HEK293 (cell line): Measurements from ENCODE around the gene PPP1R14C.
A peak's percentile ranks its signal among the peaks of the same experiment; 100 is the strongest.

ENCODE experiments used
- CTCF ChIA-PET: fragments of 350-600 bp; formaldehyde crosslinking; extraction: SDS; loops from one replicate; lab custom pipeline; 2021; ENCODE audit warnings: antibody characterized with exemption; lab: Yijun Ruan, JAX
- POLR2A ChIA-PET: fragments of 300-600 bp; formaldehyde crosslinking; extraction: SDS; loops from one replicate; lab custom pipeline; 2020; ENCODE audit warnings: antibody characterized with exemption, inconsistent platforms; lab: Yijun Ruan, JAX
- H3K27ac ChIP-seq: fragments of 200-500 bp; sonication (Bioruptor generic); 2 replicates; pipeline ENCODE4 v1.5.1; 2014; ENCODE audit warnings: low read depth, low read length, control low read depth, inconsistent platforms; ENCODE audit errors: extremely low read depth
- H3K36me3 ChIP-seq, 2 experiments: fragments of 200-500 bp in 1 of 2; sonication (Bioruptor generic) in 1 of 2; 1 replicate in 1 of 2; 2 replicates in 1 of 2; pipeline ENCODE4 v1.5.1; 2014 to 2017; ENCODE audit warnings: inconsistent platforms in 2 of 2, low read length in 2 of 2; ENCODE audit not compliant: control insufficient read depth in 2 of 2, insufficient read depth in 1 of 2
- H3K4me1 ChIP-seq: fragments of 200-500 bp; sonication (Bioruptor generic); 2 replicates; pipeline ENCODE4 v1.5.1; 2014; ENCODE audit warnings: mild to moderate bottlenecking, low read length, inconsistent platforms; ENCODE audit not compliant: control insufficient read depth, insufficient read depth
- H3K4me3 ChIP-seq: 2 replicates; pipeline ENCODE4 v1.5.1; 2011; ENCODE audit warnings: low read depth, mild to moderate bottlenecking, control low read depth, low read length, moderate library complexity
- H3K9me3 ChIP-seq: fragments of 200-500 bp; sonication (Bioruptor generic); 2 replicates; pipeline ENCODE4 v1.5.1; 2014; ENCODE audit warnings: low read depth, low read length, inconsistent platforms; ENCODE audit not compliant: control insufficient read depth, insufficient read depth
- OSR2 ChIP-seq: fragments of 450-650 bp; formaldehyde crosslinking; IDR thresholded peaks from 2 replicates; pipeline ENCODE4 v1.5.1; 2016; ENCODE audit warnings: missing biosample characterization, missing genetic modification characterization
- PRDM1 ChIP-seq: fragments of 450-650 bp; formaldehyde crosslinking; IDR thresholded peaks from 2 replicates; pipeline ENCODE4; 2016; ENCODE audit warnings: missing biosample characterization, missing genetic modification characterization
- SETDB1 ChIP-seq: IDR thresholded peaks from one replicate; pipeline ENCODE4 v1.6.1; 2017; ENCODE audit warnings: mild to moderate bottlenecking, low read length, moderate library complexity, mixed read lengths; ENCODE audit not compliant: insufficient read length
- TCF7L2 ChIP-seq: IDR thresholded peaks from 2 replicates; pipeline ENCODE4 v1.6.1; 2011; ENCODE audit warnings: low read depth, mild to moderate bottlenecking, inconsistent platforms, low read length, moderate library complexity, borderline replicate concordance
- ZBTB17 ChIP-seq: fragments of 450-650 bp; formaldehyde crosslinking; IDR thresholded peaks from 2 replicates; pipeline ENCODE4 v1.5.1; 2016; ENCODE audit warnings: missing biosample characterization, missing genetic modification characterization
- ZBTB7A ChIP-seq: fragments of 450-650 bp; formaldehyde crosslinking; IDR thresholded peaks from 2 replicates; pipeline ENCODE4 v1.5.1; 2016; ENCODE audit warnings: low read depth, missing biosample characterization, missing genetic modification characterization
- ZFHX2 ChIP-seq: fragments of 450-650 bp; formaldehyde crosslinking; conservative IDR thresholded peaks from 2 replicates; pipeline ENCODE4 v1.5.1; 2016; ENCODE audit warnings: missing biosample characterization, missing genetic modification characterization
- ZIC2 ChIP-seq: fragments of 450-650 bp; formaldehyde crosslinking; IDR thresholded peaks from 2 replicates; pipeline ENCODE4 v1.5.1; 2016; ENCODE audit warnings: missing biosample characterization, missing genetic modification characterization
- ZNF184 ChIP-seq: fragments of 450-650 bp; IDR thresholded peaks from 2 replicates; pipeline ENCODE4 v1.5.1; 2018; ENCODE audit warnings: missing biosample characterization, mild to moderate bottlenecking, missing genetic modification characterization
- ZNF311 ChIP-seq: fragments of 450-650 bp; formaldehyde crosslinking; IDR thresholded peaks from 2 replicates; pipeline ENCODE4 v1.5.1; 2017; ENCODE audit warnings: missing biosample characterization, missing genetic modification characterization, borderline replicate concordance
- ZNF366 ChIP-seq: fragments of 450-650 bp; formaldehyde crosslinking; conservative IDR thresholded peaks from 2 replicates; pipeline ENCODE4 v1.5.1; 2016; ENCODE audit warnings: missing biosample characterization, missing genetic modification characterization
- ZNF433 ChIP-seq: fragments of 450-650 bp; formaldehyde crosslinking; IDR thresholded peaks from 2 replicates; pipeline ENCODE4 v1.5.1; 2016; ENCODE audit warnings: missing biosample characterization, missing genetic modification characterization, low read depth
- ZNF529 ChIP-seq: fragments of 450-650 bp; formaldehyde crosslinking; IDR thresholded peaks from 2 replicates; pipeline ENCODE4 v1.5.1; 2017; ENCODE audit warnings: missing genetic modification characterization, missing biosample characterization; ENCODE audit not compliant: insufficient replicate concordance
- ZNF558 ChIP-seq: fragments of 450-650 bp; formaldehyde crosslinking; IDR thresholded peaks from 2 replicates; pipeline ENCODE4 v1.5.1; 2016; ENCODE audit warnings: missing biosample characterization, missing genetic modification characterization
- ZNF585B ChIP-seq: fragments of 450-650 bp; formaldehyde crosslinking; IDR thresholded peaks from 2 replicates; pipeline ENCODE4 v1.5.1; 2016; ENCODE audit warnings: missing biosample characterization, missing genetic modification characterization
- ZNF621 ChIP-seq: fragments of 450-650 bp; formaldehyde crosslinking; IDR thresholded peaks from 2 replicates; pipeline ENCODE4 v1.5.1; 2017; ENCODE audit warnings: missing biosample characterization, missing genetic modification characterization
- ZNF624 ChIP-seq: fragments of 450-650 bp; formaldehyde crosslinking; IDR thresholded peaks from 2 replicates; pipeline ENCODE4 v1.5.1; 2017; ENCODE audit warnings: missing biosample characterization, missing genetic modification characterization
- ZNF76 ChIP-seq: fragments of 450-650 bp; formaldehyde crosslinking; IDR thresholded peaks from 2 replicates; pipeline ENCODE4; 2016; ENCODE audit warnings: low read depth, missing biosample characterization, missing genetic modification characterization, borderline replicate concordance
- ZNF768 ChIP-seq: fragments of 450-650 bp; formaldehyde crosslinking; IDR thresholded peaks from 2 replicates; pipeline ENCODE4 v1.5.1; 2018; ENCODE audit warnings: missing biosample characterization, mild to moderate bottlenecking, missing genetic modification characterization
- ZSCAN16 ChIP-seq: fragments of 450-650 bp; formaldehyde crosslinking; IDR thresholded peaks from 2 replicates; pipeline ENCODE4 v1.5.1; 2016; ENCODE audit warnings: missing biosample characterization, missing genetic modification characterization
- TF ChIP-seq, protein P1 (sequence below): fragments of 450-650 bp; formaldehyde crosslinking; IDR thresholded peaks from 2 replicates; pipeline ENCODE4 v1.5.1; 2016; ENCODE audit warnings: missing biosample characterization, missing genetic modification characterization
- TF ChIP-seq, protein P2 (sequence below): fragments of 450-650 bp; formaldehyde crosslinking; IDR thresholded peaks from 2 replicates; pipeline ENCODE4 v1.5.1; 2017; ENCODE audit warnings: missing biosample characterization, missing genetic modification characterization
- TF ChIP-seq, protein P3 (sequence below): fragments of 450-650 bp; formaldehyde crosslinking; IDR thresholded peaks from 2 replicates; pipeline ENCODE4 v1.5.1; 2017; ENCODE audit warnings: missing biosample characterization, missing genetic modification characterization
- TF ChIP-seq, protein P4 (sequence below): fragments of 450-650 bp; formaldehyde crosslinking; IDR thresholded peaks from 2 replicates; pipeline ENCODE4 v1.5.1; 2016; ENCODE audit warnings: missing biosample characterization, missing genetic modification characterization, low read depth

PPP1R14C gene

DNA sequence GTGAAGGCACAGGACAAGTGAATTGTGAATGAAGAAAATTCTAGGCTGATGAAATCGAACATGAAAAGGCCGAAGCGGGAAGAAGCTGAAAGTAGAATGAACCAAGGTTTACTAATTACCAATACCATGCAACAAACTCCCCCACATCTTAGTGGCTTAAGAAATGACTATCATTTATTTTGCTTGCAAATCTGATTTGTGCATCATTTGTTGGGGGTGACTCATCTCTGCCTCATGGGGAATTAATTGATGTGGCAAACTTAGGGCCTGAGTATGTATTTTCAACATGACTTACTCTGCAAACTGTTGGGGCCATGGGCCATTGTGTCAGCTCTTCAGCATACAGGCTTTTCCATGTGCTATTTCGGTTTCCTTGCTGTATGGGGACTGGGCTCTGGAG is 26.8 kb downstream of the PPP1R14C start (continued):
- 0 out of 2 replicates have a peak, but pooled peaks have one; percentile 14 for TF ChIP-seq ZNF558
- TF ChIP-seq OSR2 (tag by site-specific recombination) = no peak
- TF ChIP-seq ZNF366 (tag by site-specific recombination) = peak; percentile 43; the same call in 1 of the 2 replicates
- TF ChIP-seq ZBTB7A (tag by site-specific recombination) = no peak
- peak; percentile 60; the same call in 1 of the 2 replicates for TF ChIP-seq ZNF184 (tag by site-specific recombination)
- TF ChIP-seq ZNF433 (tag by site-specific recombination) = no peak
- no peak for TF ChIP-seq ZFHX2
- TF ChIP-seq, protein P1, sequence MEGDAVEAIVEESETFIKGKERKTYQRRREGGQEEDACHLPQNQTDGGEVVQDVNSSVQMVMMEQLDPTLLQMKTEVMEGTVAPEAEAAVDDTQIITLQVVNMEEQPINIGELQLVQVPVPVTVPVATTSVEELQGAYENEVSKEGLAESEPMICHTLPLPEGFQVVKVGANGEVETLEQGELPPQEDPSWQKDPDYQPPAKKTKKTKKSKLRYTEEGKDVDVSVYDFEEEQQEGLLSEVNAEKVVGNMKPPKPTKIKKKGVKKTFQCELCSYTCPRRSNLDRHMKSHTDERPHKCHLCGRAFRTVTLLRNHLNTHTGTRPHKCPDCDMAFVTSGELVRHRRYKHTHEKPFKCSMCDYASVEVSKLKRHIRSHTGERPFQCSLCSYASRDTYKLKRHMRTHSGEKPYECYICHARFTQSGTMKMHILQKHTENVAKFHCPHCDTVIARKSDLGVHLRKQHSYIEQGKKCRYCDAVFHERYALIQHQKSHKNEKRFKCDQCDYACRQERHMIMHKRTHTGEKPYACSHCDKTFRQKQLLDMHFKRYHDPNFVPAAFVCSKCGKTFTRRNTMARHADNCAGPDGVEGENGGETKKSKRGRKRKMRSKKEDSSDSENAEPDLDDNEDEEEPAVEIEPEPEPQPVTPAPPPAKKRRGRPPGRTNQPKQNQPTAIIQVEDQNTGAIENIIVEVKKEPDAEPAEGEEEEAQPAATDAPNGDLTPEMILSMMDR (tag by site-specific recombination) = no peak

DNA sequence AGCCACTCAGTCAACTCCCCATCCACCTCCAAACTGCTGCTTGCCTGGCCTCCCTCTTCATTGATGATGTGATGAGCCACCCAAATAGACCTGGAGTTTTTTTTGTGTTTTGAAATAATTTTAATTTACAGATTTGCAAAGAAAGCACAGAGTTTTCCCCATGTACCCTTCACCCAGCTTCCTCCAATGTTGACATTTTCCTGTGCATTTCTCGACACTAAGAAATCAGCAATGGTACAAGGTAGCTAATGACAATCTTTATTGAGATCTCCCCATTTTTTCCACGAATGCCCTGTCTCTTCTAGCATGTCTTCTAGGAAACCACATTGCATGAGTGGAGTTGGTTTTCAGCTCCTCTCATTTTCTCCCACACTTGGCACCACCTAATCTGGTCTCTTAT is 30.1 kb downstream of the PPP1R14C start:
- Histone ChIP-seq H3K9me3 (no peaks in the 10 kb centered on the region), H3K4me1 (peaks cover under 1% of the 10 kb centered on the region; the same call in 1 of the 2 replicates), H3K27ac (no peak overlapping the region), H3K36me3 (no peaks in the 10 kb centered on the region; a peak in 1 of 3 replicates), H3K4me3 (no peak overlapping the region)
- POLR2A ChIA-PET = no interaction called here
- TF ChIP-seq ZNF311 (tag by site-specific recombination) (no peak), ZNF529 (peak; percentile 94)
- TF ChIP-seq, protein P2, sequence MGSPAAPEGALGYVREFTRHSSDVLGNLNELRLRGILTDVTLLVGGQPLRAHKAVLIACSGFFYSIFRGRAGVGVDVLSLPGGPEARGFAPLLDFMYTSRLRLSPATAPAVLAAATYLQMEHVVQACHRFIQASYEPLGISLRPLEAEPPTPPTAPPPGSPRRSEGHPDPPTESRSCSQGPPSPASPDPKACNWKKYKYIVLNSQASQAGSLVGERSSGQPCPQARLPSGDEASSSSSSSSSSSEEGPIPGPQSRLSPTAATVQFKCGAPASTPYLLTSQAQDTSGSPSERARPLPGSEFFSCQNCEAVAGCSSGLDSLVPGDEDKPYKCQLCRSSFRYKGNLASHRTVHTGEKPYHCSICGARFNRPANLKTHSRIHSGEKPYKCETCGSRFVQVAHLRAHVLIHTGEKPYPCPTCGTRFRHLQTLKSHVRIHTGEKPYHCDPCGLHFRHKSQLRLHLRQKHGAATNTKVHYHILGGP (tag by site-specific recombination) = 0 out of 2 replicates have a peak, but pooled peaks have one; percentile 22
- CTCF ChIA-PET = interaction anchor here (0.6 to 0.9 kb wide), 2 partner anchors 102 to 238 kb away, joined by 3 to 4 read pairs; no protein-coding TSS in a partner anchor

DNA sequence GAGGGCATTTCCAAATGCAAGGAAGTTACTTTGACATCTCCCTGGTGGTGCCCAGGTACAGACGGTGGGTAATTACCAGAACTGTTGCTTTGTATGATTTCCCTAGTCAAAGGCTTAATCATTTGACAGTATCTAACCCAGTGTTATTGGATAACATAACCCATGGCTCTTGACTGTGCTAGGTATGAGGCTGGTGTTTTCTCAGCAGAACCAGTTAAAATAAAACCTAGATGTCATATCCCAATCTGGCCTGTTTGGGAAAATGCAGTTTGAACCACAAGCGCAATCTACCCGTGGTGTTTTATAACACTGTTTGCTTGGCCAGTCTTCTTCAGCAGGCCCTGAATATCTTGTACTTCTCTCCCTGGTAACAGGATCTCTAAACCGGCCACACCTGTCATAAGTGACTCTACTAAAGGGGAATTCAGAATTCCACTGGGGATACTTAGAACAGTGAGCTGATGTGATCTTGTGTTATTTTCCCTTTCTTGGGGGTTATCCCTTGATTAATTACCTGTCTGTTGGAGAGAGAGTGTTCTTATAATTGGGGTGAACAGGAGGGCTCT is 32.8 kb downstream of the PPP1R14C start:
- Histone ChIP-seq H3K9me3 (no peaks in the 10 kb centered on the region), H3K4me1 (peaks cover 3% of the 10 kb centered on the region), H3K27ac (no peak overlapping the region), H3K36me3 (no peaks in the 10 kb centered on the region; a peak in 1 of 3 replicates), H3K4me3 (no peak overlapping the region)
- ChIA-PET POLR2A (no interaction called here), CTCF (interaction anchor here (1.0 to 1.8 kb wide), 2 partner anchors 36 to 95 kb away, joined by 6 to 7 read pairs; no protein-coding TSS in a partner anchor)
- TF ChIP-seq TCF7L2 (no peak), ZNF768 (tag by site-specific recombination) (no peak), ZNF585B (no peak), ZIC2 (tag by site-specific recombination) (no peak), ZNF621 (no peak), ZSCAN16 (tag by site-specific recombination) (no peak), ZNF558 (no peak), ZNF76 (tag by site-specific recombination) (no peak), SETDB1 (no peak), ZBTB17 (tag by site-specific recombination) (no peak), ZNF624 (tag by site-specific recombination) (no peak), PRDM1 (tag by site-specific recombination) (no peak)
- TF ChIP-seq, protein P3, sequence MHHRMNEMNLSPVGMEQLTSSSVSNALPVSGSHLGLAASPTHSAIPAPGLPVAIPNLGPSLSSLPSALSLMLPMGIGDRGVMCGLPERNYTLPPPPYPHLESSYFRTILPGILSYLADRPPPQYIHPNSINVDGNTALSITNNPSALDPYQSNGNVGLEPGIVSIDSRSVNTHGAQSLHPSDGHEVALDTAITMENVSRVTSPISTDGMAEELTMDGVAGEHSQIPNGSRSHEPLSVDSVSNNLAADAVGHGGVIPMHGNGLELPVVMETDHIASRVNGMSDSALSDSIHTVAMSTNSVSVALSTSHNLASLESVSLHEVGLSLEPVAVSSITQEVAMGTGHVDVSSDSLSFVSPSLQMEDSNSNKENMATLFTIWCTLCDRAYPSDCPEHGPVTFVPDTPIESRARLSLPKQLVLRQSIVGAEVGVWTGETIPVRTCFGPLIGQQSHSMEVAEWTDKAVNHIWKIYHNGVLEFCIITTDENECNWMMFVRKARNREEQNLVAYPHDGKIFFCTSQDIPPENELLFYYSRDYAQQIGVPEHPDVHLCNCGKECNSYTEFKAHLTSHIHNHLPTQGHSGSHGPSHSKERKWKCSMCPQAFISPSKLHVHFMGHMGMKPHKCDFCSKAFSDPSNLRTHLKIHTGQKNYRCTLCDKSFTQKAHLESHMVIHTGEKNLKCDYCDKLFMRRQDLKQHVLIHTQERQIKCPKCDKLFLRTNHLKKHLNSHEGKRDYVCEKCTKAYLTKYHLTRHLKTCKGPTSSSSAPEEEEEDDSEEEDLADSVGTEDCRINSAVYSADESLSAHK (tag by site-specific recombination) = no peak
- TF ChIP-seq, protein P4, sequence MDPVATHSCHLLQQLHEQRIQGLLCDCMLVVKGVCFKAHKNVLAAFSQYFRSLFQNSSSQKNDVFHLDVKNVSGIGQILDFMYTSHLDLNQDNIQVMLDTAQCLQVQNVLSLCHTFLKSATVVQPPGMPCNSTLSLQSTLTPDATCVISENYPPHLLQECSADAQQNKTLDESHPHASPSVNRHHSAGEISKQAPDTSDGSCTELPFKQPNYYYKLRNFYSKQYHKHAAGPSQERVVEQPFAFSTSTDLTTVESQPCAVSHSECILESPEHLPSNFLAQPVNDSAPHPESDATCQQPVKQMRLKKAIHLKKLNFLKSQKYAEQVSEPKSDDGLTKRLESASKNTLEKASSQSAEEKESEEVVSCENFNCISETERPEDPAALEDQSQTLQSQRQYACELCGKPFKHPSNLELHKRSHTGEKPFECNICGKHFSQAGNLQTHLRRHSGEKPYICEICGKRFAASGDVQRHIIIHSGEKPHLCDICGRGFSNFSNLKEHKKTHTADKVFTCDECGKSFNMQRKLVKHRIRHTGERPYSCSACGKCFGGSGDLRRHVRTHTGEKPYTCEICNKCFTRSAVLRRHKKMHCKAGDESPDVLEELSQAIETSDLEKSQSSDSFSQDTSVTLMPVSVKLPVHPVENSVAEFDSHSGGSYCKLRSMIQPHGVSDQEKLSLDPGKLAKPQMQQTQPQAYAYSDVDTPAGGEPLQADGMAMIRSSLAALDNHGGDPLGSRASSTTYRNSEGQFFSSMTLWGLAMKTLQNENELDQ (tag by site-specific recombination) = no peak
